GM12878 (cell line): ENCODE data around the gene SLC9C2. TPM values are rescaled to one million over a fixed set of nuclear protein-coding genes. Genes with fewer than 3 reads are reported as not detected.

Experiments
- ATAC-seq: fragments of 200-7000 bp; cut with Tn5 transposase; 3 replicates; pipeline ENCODE4 v1.9.1; 2020; ENCODE audit warnings: mild to moderate bottlenecking, moderate library complexity
- BruUV-seq: library from RNA; stranded (reverse); fragments of 400-500 nt; replicated peaks from 2 replicates; lab custom pipeline; 2021; lab: Mats Ljungman, UMichigan
- CTCF ChIA-PET: fragments of 300-600 bp; sonication (Branson Sonifier 250); formaldehyde crosslinking; extraction: SDS; loops from one replicate; lab custom pipeline; 2021; ENCODE audit warnings: inconsistent platforms; lab: Yijun Ruan, JAX
- POLR2A ChIA-PET: fragments of 350-600 bp; formaldehyde crosslinking; extraction: SDS; loops from one replicate; lab custom pipeline; 2021; ENCODE audit warnings: inconsistent platforms; lab: Charles Lee
- RAD21 ChIA-PET: fragments of 300-600 bp; sonication (Branson Sonifier 250); formaldehyde crosslinking; loops from one replicate; lab custom pipeline; 2023; ENCODE audit warnings: antibody characterized with exemption; ENCODE audit not compliant: unreplicated experiment; lab: Charles Lee
- SMC1A ChIA-PET: fragments of 300-600 bp; sonication (Branson Sonifier 250); formaldehyde crosslinking; loops from one replicate; lab custom pipeline; 2023; ENCODE audit not compliant: unreplicated experiment, uncharacterized antibody; lab: Charles Lee
- DNase-seq: peaks from one replicate; pipeline ENCODE4 v3.0.0-alpha.2; 2011; ENCODE audit warnings: low read depth, low spot score
- FAIRE-seq: peaks from 3 replicates; lab custom pipeline; 2011; peaks lifted over from hg19 to GRCh38; lab: Jason Lieb, UNC
- H2AFZ ChIP-seq: 2 replicates; pipeline ENCODE4 v1.6.0; 2011; ENCODE audit warnings: low read depth, low read length, control low read depth; ENCODE audit not compliant: control insufficient read depth
- H3K27ac ChIP-seq: 2 replicates; pipeline ENCODE4 v1.5.1; 2011; ENCODE audit warnings: control low read depth; ENCODE audit not compliant: control insufficient read depth, insufficient read depth
- H3K27me3 ChIP-seq, 2 experiments: replicated peaks in 1 of 2; 2 replicates each; pipeline versions ENCODE4 v1.6.0 to v1.6.1; 2011; ENCODE audit warnings: low read length in 1 of 2; ENCODE audit not compliant: control insufficient read depth in 2 of 2, insufficient read depth in 2 of 2
- H3K36me3 ChIP-seq, 2 experiments: 2 replicates each; pipeline ENCODE4 v1.5.1; 2011; ENCODE audit warnings: low read length in 1 of 2; ENCODE audit not compliant: control insufficient read depth in 2 of 2, insufficient read depth in 2 of 2
- H3K4me1 ChIP-seq: 2 replicates; pipeline ENCODE4 v1.6.1; 2011; ENCODE audit warnings: mild to moderate bottlenecking, low read length, moderate library complexity, mixed read lengths; ENCODE audit not compliant: control insufficient read depth, insufficient read depth
- H3K4me2 ChIP-seq: 2 replicates; pipeline ENCODE4 v1.6.0; 2011; ENCODE audit warnings: control low read depth; ENCODE audit not compliant: control insufficient read depth, insufficient read depth
- H3K4me3 ChIP-seq: fragments of 200-600 bp; sonication (generic); 2 replicates; pipeline ENCODE4 v1.5.1; 2016
- H3K79me2 ChIP-seq: 2 replicates; pipeline ENCODE4 v1.6.0; 2011; ENCODE audit warnings: low read length; ENCODE audit not compliant: control insufficient read depth, insufficient read depth
- H3K9ac ChIP-seq: 2 replicates; pipeline ENCODE4 v1.8.0; 2011; ENCODE audit warnings: low read length, control low read depth, mixed read lengths; ENCODE audit not compliant: control insufficient read depth, insufficient read depth
- H3K9me3 ChIP-seq: replicated peaks from 3 replicates; pipeline ENCODE4 v1.5.1; 2011; ENCODE audit warnings: mild to moderate bottlenecking, low read length; ENCODE audit not compliant: control insufficient read depth, insufficient read depth
- H4K20me1 ChIP-seq: 2 replicates; pipeline ENCODE4 v1.6.0; 2011; ENCODE audit not compliant: control insufficient read depth, insufficient read depth
- HDAC6 ChIP-seq: fragments of 200-600 bp; sonication (generic); IDR thresholded peaks from one replicate; pipeline ENCODE4 v1.8.0; 2017; ENCODE audit warnings: antibody characterized with exemption; ENCODE audit not compliant: unreplicated experiment
- SPI1 ChIP-seq: IDR thresholded peaks from 2 replicates; pipeline ENCODE4 v1.6.1; 2011; ENCODE audit warnings: low read depth, mild to moderate bottlenecking, low read length, moderate library complexity, borderline replicate concordance; ENCODE audit not compliant: insufficient read depth
- SRF ChIP-seq, 2 experiments: IDR thresholded peaks; 2 replicates each; pipeline ENCODE4 v1.6.1; 2011; ENCODE audit warnings: low read depth in 2 of 2, low read length in 2 of 2, mild to moderate bottlenecking in 1 of 2, moderate library complexity in 1 of 2
- STAT3 ChIP-seq: IDR thresholded peaks from 2 replicates; pipeline ENCODE4 v1.6.1; 2011; ENCODE audit warnings: low read depth, low read length, improper control_type of control experiment
- ZNF384 ChIP-seq: IDR thresholded peaks from 2 replicates; pipeline ENCODE4 v1.6.1; 2012; ENCODE audit warnings: low read depth, mild to moderate bottlenecking, low read length, improper control_type of control experiment, borderline replicate concordance
- WGBS: methylation state at CpG from one replicate; pipeline ENCODE4 v1.1.6; 2016; ENCODE audit warnings: low lambda C conversion rate; ENCODE audit not compliant: insufficient replicate concordance, insufficient coverage; ENCODE audit errors: missing lambda C conversion rate; 5-methylcytosine and 5-hydroxymethylcytosine counted together
- in situ Hi-C: fragments of 300-500 bp; cut with MboI; formaldehyde crosslinking; loops from 9 replicates; pipeline ENCODE4 v1.14.3; 2018; ENCODE audit warnings: mixed read lengths
- intact Hi-C: fragments of 100-400 bp; cut with micrococcal nuclease; formaldehyde crosslinking; loops from one replicate; pipeline ENCODE4 v1.14.2; 2022; ENCODE audit not compliant: unreplicated experiment
- polyA plus RNA-seq, 11 experiments: library from polyadenylated mRNA; depleted of rRNA in 4 of 11; unstranded in 6 of 11; stranded (reverse) in 5 of 11; fragments of >200 nt; fragmentation: Nextera tagmentation in 4 of 11; fragmentation: Illumina TruSeq in 1 of 11; extraction: Ambion mirVana in 4 of 11; extraction: Trizol in 1 of 11; gene quantifications; 1 replicate in 1 of 11; 2 replicates in 10 of 11; pipeline versions ENCODE4 v1.2.1 to v1.2.3, GENCODE V29; 2011 to 2016; ENCODE audit warnings: inconsistent platforms in 2 of 11, missing spikeins in 2 of 11, low read depth in 1 of 11
- total RNA-seq, 4 experiments: library from RNA; depleted of rRNA in 3 of 4; stranded (reverse); fragments of >200 nt in 3 of 4; fragmentation: Illumina TruSeq in 1 of 4; extraction: Trizol in 1 of 4; gene quantifications; 2 replicates each; pipeline versions ENCODE4 v1.2.1 to v1.2.3, GENCODE V29; 2013 to 2021
- TF ChIP-seq, protein P1 (sequence below): fragments of 450-650 bp; IDR thresholded peaks from 2 replicates; pipeline ENCODE4 v1.6.1; 2018; ENCODE audit warnings: borderline replicate concordance, mild to moderate bottlenecking; ENCODE audit not compliant: partially characterized antibody

The SLC9C2 gene
- total and polyA plus RNA-seq, 10 of the 15 experiments (the other 5 are each of a cell fraction or from before 2014, with no cell fraction given), result not detected

DNA sequence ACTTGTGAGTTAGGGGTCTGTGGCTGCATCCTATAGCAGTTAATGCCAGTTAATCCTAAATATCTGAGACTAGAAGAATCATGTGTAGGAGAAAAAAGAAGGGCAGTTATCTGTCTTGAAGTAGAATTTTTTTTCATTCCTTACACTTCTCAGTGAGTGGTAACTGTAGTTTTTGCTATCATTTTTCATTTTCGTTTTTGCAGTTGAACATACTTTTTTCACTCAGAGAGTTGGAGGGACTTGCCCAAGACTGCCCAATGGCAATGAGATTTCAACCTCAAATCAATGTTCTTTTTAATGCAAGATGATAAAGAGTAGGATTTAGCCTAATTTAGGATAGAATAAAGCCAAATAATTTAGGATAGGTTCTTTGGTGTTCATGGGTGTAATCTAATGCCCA lies 120.2 kb downstream of the SLC9C2 start:
- Histone ChIP-seq H3K4me3 (no peak overlapping the region), H3K9ac (no peak overlapping the region), H3K27ac (peak overlapping the region; percentile 31; the same call in 1 of the 2 replicates), H4K20me1 (no peaks in the 10 kb centered on the region), H2AFZ (no peak overlapping the region), H3K27me3 (no peaks in the 10 kb centered on the region), H3K4me2 (peak overlapping the region; percentile 38), H3K79me2 (peaks cover 26% of the 10 kb centered on the region), H3K9me3 (no peaks in the 10 kb centered on the region), H3K36me3 (peaks cover 8 to 31% of the 10 kb centered on the region in 2 experiments), H3K4me1 (peaks cover 7% of the 10 kb centered on the region)
- in situ Hi-C loops, result no loop called here
- FAIRE-seq (no peak), DNase-seq (no peak), ATAC-seq (peak; percentile 68)
- CTCF ChIA-PET, result no interaction called here
- WGBS, result 0% methylated on average over 1 of the region's 1 CpG
- RAD21 ChIA-PET, result no interaction called here
- POLR2A ChIA-PET, result no interaction called here
- TF ChIP-seq, protein P1, sequence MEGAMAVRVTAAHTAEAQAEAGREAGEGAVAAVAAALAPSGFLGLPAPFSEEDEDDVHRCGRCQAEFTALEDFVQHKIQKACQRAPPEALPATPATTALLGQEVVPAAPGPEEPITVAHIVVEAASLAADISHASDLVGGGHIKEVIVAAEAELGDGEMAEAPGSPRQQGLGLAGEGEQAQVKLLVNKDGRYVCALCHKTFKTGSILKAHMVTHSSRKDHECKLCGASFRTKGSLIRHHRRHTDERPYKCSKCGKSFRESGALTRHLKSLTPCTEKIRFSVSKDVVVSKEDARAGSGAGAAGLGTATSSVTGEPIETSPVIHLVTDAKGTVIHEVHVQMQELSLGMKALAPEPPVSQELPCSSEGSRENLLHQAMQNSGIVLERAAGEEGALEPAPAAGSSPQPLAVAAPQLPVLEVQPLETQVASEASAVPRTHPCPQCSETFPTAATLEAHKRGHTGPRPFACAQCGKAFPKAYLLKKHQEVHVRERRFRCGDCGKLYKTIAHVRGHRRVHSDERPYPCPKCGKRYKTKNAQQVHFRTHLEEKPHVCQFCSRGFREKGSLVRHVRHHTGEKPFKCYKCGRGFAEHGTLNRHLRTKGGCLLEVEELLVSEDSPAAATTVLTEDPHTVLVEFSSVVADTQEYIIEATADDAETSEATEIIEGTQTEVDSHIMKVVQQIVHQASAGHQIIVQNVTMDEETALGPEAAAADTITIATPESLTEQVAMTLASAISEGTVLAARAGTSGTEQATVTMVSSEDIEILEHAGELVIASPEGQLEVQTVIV, result no peak
- TF ChIP-seq HDAC6, result no peak
- no peak for TF ChIP-seq STAT3
- peak; percentile 34; the same call in 1 of the 2 replicates for TF ChIP-seq ZNF384
- TF ChIP-seq SRF (IDR thresholded peaks at IDR 0.05; ENCODE audit: low read depth in 2 of 2, low read length in 2 of 2), result no peak
- TF ChIP-seq SPI1, result no peak
- intact Hi-C loops, result no loop called here
- SMC1A ChIA-PET, result no interaction called here
- no TSS peak for BruUV-seq
